Measurements from ENCODE around the gene PHKB.

DNA sequence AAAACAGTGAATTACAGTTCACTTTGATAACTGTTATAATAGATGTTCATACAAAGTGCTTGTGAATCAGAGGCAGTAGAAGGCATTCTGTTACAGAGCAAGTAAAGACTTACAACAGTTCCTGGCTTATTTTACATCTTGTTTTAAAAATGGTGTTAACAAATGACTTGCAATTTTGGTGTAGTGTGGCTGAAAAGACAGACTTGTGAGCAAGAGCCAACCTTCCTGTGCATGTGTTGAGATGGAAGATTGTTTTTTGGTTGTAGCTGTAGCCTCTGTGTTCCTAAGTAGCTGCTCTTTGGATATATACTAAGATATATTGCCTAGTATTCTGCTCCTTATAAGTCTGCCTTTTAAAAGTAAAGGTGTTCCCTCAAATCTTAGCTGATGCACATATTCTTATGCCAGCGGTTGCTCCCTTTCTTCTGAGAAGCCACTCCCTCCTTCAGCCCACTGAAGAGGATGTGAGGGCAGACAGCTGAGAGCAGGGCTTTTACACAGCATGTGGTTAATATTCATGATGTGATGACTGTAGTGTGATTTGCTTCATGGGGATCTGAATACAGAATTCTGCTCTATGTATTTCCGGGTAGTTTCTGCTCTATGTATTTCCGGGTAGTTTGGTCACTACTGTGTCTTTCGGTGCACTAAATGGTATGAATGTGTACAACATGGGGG, 182.3 kb downstream of the PHKB start:
- TF ChIP-seq POLR2AphosphoS5 (IDR thresholded peaks at IDR 0.05; ENCODE audit: insufficient read depth, low read depth, low read length), result no peak
- no peak for TF ChIP-seq CTCF (IDR thresholded peaks at IDR 0.05; ENCODE audit: extremely low read depth in 1 of 2, insufficient read depth in 1 of 2, low read depth in 1 of 2, low read length in 2 of 2)
- no peak for TF ChIP-seq POLR2A (IDR thresholded peaks at IDR 0.05; ENCODE audit: low read depth, low read length)
- no peak for TF ChIP-seq EZH2 (IDR thresholded peaks at IDR 0.05; ENCODE audit: borderline replicate concordance, low read depth, low read length, severe bottlenecking)
- TF ChIP-seq, protein P1, sequence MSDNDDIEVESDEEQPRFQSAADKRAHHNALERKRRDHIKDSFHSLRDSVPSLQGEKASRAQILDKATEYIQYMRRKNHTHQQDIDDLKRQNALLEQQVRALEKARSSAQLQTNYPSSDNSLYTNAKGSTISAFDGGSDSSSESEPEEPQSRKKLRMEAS (IDR thresholded peaks at IDR 0.05; ENCODE audit: insufficient read depth, insufficient read length), result no peak
- no peak for TF ChIP-seq FOS (IDR thresholded peaks at IDR 0.05; ENCODE audit: borderline replicate concordance, insufficient read depth, low read length)

Data from endothelial cell of umbilical vein (primary cell).